HG03439 (cell line): ENCODE results near the gene HS3ST4.

Source experiments
- ATAC-seq: cut with Tn5 transposase; IDR thresholded peaks from one replicate; pipeline ENCODE4 v1.9.1; 2021; ENCODE audit warnings: mild to moderate bottlenecking, moderate library complexity; ENCODE audit not compliant: unreplicated experiment

Gene HS3ST4

DNA sequence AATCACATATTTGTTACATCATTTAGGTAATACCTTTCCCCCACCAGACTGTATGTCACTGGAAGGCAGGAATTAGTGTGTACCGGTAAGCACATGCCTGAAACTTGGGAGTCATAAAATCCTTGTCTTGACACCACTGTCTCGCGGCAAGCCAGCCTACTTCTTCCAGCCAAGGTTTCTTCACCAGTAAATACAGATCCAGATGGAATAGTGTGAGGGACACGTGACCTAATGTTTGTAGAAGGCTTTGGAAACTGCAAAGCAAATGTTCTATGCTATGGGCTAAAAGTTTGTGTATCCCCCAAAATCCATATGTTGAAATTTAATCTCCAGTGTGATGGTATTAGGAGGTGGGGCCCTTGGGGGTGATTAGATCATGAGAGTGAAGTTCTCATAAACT, 126.1 kb downstream of the HS3ST4 start:
- ATAC-seq: no peak

DNA sequence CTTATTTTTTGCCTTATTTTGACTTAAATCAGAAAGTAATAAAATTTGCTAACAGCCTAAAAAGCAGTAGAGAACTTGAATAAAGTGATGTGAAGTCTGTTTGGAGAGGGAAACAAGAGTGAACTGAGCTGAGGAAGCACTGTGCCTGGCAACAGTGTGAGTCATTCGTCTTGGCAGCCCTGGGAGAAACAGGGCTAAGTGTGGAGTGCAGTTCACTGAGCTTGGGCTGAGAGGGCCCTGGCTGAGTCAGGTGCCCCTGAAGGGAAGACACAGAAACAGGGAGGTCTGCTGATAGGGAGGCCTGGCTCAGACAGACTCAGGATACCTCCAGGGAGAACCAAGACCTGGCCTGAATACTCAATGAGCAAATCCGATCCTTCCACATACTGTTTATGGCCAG, 132.1 kb downstream of the HS3ST4 start:
- ATAC-seq: no peak

DNA sequence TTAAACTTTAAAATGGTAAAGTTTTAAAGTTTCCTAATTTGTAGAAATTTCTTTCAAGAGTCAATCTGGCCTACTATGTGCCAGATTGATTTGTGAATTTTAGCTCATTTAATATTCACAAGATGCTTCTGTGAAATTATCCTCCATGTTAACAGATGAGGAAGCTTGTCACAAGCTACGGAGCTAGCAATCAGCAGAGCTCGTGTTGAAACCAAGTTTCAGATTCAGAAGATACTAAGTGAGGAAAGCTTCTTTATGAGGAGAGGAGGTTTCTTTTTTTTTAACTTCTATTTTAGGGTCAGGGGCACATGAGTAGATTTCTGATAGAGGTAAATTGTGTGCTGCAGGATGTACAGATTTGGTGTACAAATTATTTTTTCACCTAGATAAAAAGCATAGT, 135.9 kb downstream of the HS3ST4 start:
- no peak for ATAC-seq

DNA sequence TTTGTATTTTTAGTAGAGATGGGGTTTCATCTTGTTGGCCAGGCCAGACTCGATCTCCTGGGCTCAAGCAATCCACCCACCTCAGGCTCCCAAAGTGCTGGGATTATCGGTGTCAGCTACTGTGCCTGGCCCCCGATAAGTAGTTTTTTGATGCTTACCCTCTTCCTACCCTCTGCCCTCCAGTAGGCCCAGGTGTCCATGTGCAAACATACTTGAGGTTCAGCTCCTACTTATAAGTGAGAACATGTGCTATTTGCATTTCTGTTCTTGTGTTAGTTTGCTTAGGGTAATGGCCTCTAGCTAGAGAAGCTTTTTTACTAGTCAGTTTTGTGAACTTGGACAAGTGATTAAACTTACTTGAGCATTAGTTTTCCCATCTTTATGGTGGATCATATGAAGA, 136.8 kb downstream of the HS3ST4 start:
- ATAC-seq: no peak

DNA sequence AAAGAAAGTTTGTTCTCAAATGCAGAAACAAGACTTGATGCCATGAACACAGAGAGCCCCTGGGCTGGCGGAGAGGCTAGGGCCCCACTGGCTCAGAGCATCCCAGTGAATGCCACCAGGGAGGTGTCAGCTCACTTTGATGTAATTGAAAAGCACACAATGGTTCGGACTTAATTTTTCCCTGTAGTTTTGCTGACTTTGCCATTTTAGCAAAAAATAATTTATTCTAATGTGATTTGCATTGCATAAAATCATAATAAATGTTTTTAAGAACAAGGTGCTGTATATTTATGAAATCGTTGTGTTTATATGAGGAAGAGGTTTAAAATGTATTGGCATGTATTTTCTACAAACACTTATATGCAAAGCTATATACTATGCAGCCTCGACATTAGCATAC, 140.5 kb downstream of the HS3ST4 start:
- ATAC-seq: no peak

DNA sequence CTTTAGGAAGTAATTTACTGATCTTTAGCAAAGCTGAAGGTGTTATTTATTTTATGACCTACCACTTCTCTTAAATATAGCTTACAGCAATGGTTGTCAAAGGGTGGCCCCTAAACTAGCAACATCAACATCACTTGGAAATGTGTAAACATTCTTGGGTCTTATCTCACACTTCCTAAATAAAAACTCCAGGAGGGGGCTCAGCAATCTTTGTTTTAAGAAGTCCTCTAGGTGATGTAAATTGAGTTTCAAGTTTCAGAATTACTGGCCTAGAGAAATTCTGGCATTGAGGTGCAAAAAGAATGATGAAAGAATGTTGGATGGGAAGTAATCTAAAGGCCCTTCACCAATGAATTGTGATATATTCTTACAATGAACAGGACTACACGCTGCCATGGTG, 142.3 kb downstream of the HS3ST4 start:
- no peak for ATAC-seq

DNA sequence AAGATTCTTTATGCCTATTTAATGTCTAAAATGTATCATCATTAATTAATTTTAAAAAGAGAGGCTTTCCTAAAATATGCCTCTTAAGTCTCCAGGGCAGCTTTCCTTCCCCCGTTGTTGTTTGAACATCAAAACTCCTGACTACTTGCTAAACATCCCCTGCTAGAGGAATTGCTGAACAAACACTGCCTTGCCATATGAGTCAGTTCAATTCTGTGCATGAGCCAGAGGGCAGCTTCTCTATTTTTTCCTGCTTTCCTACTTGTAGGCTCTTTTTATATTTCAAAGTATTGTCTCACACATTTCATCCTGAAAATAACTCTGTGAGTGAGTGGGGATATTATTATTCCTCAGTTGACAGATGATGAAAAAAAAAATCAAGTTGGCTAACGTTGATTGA, 143.4 kb downstream of the HS3ST4 start:
- no peak for ATAC-seq

DNA sequence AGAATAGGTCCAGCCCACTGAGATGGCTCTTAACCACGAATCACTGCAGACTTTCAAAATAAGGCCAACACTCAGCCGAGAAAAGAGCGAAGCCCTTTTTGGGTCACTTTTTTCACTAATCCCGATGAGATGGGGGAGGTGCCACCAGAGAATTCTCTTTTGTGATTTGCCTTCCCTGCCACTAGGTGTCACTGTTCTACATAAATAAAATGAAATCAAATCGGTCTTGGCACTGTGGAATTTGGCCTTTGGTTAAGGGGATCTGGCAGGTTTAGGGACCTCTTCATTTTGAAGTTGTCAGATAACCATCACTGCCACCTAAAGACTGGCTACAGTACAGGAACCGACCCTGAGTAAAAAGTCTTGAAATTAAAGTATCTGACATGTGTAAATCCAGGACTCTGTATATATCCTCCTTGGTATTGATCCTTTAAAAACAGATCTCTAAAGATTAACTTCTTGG, 147.0 kb downstream of the HS3ST4 start:
- ATAC-seq: no peak

DNA sequence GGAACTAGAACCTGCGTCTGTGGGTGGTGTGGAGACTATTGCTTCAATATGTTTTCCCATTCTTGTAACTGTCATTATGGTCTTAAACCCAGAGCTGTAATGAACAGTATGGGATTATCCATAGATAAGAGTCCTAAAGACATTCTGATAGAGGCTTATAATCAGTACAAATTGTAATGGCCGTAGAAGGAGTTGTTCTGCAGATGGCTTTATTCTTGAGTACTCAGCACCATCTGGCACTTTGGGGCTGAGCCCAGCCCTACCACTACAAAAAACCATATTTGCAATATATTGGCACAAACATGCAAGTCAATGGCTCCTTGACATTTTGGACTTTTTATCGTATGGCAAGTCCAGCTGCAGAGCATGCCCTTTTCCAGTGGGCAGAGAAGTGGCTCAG, 150.0 kb downstream of the HS3ST4 start:
- ATAC-seq: no peak

DNA sequence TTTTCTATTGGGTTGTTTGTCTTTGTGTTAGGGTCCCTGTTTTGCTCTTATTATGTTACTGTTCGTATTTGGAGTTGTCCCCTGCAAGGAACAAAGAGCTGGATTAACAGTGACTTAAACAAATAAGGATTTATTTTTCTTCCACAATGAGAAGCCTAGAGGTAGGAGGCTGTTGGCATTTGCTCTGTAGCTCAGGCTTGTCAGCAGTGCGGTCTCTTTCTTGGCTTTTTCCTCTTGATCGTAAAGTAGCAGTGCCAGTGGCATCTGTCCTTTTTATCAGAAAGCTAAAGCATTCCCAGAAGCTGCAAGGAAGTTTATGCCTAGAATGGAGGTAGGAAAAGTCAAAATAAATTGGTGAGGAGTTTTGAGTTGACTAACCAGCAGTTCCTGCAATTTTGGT, 154.1 kb downstream of the HS3ST4 start:
- no peak for ATAC-seq

DNA sequence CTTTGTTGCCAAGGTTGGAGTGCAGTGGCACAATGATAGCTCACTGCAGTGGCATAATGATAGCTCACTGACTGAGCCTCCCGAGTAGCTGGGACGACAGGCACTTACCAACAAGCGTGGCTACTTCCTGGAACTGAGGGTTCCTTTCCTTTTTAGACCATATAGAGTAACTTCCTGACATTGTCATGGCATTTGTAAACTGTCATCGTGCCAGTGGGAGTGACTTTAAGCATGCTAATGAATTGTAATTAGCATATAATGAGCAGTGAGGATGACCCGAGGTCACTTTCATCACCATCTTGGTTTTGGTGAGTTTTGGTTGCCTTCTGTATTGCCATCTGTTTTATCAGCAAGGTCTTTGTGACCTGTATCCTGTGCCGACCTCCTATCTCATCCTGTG, 162.4 kb downstream of the HS3ST4 start:
- no peak for ATAC-seq

DNA sequence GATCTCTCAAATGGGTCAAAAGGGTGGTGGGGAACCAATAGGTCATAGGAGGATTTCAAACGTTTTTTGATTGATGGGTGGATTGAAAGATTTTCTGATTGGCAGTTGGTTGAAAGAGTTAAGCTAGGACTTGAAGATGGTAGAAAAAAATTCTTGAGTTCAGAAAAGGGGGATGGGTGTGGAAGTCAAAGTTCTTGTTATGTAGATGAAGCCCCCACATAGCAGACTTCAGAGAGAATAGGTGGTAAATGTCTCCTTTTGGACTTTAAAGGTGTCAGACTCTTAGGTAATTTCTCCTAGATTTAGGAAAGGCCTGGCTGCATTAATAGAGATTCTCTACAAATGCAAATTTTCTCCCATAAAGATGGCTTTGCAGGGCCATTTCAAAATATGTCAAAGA, 163.3 kb downstream of the HS3ST4 start:
- no peak for ATAC-seq

DNA sequence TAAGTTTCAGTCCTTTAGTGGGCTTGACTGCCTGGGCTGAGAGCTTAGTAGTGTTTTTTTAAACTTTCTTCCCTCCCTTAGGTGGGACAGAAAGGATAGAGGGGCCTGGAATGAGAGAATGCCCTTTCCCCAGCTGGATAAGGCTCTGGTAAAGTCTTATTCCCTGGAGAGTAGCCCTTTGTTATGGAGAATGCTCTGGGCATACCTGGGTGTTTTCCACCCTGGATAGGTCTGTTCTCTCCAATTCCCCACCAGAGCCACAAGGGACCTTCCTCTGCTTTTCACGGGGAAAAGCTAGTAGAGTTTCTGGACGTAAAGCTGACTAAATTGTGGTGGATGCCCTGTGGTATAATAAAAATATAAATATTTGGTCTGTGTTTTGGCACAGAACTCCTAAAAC, 164.1 kb downstream of the HS3ST4 start:
- ATAC-seq: no peak

DNA sequence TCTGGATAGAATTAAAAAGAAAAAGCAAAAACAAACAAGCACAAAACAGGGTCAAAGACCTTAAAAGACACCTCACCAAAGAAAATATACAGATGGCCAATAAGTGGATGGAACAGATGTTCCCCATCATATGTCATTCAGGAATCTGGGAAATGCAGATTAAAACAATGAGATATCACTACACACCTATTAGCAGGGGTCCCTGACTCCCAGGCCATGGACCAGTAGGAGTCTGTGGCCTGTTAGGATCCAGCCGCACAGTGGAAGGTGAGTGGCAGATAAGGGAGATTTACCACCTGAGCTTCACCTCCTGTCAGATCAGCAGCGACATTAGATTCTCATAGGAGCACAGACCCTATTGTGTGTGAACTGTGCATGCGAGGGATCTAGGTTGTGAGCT, 167.9 kb downstream of the HS3ST4 start:
- ATAC-seq: no peak

DNA sequence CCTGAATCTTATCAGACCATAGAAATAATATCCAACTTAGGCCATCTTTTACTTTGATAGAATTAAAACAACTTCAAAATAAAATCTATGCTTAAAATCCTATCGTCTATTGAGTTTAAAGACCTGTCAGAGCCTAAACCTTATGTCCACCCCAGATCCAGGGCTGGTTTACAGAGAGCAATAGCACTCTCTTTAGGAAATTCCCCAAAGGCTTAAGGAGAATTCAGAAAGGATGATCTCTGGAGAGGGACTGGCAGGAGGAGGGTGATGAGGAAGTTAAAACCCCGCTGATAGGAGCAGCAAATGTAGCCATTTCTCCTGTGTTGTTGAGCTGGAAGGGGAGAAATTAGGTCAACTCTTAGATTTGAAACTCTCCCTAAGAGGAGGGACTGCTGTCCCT, 175.3 kb downstream of the HS3ST4 start:
- no peak for ATAC-seq

DNA sequence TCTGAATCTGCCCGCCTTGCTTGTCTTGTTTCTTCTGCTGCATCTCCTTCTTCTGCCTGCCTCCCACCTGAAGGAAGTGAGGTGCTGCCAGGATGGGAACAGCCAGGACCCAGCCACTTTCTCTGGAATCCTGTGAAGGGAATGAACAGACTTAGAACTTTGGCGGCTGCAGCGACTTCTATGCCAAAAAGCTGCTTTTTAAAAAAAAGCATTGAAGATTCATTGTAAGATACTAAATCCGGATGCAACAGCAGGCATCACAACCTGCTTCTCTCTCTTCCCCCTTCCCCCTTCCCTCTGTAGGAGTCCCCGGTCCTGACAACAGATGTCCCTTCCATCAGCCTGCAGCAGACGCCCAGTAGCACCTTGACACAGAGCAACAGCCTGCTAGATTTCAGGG, 176.3 kb downstream of the HS3ST4 start:
- no peak for ATAC-seq

DNA sequence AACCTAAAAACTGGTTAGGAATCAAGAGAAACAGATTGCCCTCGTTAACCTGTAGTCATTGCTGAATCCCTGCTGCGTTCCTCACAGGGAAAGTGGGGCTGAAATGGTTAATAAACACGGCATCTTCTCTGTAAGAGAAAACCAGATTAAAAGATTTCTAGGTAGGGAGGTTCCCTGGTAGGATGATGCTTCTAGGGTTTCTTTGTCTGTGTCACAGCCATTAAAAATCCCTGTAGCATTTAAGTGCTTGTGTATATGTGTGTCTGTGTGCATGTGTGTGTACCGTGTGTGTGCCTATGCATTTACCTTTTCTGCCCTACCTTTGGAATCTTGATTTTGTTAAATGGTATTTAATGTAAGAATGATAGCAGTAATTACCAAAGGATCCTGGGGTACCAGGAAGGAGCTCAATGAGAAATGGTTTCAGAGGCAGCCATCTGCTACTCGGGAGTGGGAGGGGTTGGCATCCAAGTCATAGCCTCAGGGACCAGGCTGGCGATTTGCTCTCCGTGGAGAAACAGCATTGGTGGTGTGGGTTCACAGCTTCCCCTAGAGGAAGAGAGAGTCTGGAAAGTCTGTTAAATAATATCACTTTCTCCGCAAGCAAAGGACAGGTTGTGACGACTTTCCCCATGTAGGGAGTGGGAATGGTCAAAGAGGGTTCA, 177.1 kb downstream of the HS3ST4 start:
- ATAC-seq: no peak

DNA sequence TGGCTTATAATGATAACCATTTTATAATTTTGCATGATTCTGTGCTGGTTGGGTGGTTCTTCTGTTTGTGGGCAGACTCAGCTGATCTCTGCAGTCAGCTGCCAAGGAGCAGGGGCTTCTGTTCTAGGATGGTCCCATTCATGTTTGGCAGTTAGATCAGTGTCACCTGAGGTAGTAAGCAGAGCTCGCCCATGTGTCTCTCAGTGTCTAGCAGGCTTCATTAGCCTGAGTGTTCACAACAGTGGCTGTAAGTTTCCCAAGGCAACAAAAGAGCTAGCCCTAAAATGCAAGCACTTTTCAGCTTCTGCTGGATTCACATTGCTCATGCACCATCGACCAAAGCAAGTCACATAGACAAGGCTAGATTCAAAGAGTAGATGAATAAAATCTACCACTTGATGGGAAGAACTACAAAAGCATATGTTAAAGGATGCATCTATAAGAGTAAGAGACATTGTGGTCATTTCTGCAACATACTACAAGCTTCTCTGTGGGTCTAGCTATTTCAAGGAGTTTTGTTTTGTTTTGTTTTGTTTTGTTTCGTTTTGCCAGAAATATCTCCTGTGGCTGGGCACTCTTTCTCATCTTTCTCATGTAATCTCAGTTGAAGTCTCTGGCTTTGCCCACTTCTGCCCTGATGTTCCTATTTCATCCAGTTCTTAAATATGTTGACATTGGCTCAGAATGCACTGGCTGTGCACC, 180.8 kb downstream of the HS3ST4 start:
- no peak for ATAC-seq

DNA sequence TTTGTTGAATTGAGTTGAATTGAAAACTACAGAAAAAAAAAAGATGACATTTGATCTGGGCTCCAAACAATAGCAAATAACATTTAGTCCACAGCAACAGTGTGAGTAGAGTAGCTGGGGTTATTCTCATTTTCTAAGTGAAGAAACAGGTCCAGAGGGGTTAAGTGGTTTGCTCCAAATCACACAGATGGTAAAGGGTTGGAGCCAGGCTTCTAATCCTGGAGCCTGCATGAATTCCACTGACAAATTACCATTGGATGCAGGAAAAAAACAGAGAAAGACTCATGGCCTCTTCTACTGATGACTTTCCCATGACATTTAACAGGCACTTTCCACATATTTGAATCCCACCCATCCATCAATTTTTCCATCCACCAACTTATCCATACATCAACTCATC, 182.4 kb downstream of the HS3ST4 start:
- ATAC-seq: no peak

DNA sequence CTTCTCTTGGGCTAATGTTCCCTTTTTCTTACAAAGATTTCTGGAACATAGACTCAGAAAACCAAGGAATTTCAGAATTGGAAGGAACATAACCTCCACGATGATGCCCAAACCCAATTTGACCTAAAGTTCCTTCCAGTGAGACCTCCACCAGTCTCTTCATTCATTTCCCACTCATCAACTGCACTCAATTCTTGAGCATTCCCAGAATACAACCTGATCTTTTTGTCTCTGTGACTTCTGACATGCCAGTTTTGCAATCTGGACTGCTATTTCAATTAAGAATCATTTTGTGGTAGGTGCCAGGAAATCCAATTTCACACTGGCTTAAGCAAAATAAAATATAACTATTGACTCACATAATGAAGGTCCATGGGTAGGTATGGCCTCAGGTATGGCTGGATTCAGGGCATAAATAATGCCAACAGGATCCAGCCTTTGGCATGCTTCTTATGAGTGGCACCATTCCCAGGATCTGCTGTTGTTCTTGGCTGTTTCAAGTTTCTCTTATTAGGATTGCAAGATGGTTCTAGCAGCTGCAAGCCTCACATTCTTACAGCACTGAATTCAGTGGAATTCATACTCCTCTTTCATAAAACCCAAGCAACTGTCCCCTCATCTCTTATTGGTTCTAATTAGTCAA, 184.3 kb downstream of the HS3ST4 start:
- ATAC-seq: no peak

DNA sequence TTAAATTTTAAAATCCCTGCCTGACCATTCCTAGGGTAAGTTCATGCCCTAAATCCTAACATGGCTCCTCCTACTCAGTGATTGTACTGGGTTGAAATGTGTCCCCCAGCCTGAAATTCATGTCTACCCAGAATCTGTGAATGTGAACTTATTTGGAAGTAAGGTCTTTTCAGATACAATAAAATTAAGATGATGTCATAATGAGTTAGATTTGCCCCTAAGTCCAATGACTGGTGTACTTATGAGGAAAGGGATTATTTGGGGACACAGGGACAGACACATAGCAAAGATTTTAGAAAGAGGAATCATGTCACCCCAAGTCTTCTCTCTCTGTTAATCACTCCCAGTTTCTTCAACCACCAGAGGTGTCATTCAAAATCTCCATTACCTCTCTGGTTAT, 185.3 kb downstream of the HS3ST4 start:
- ATAC-seq: no peak

DNA sequence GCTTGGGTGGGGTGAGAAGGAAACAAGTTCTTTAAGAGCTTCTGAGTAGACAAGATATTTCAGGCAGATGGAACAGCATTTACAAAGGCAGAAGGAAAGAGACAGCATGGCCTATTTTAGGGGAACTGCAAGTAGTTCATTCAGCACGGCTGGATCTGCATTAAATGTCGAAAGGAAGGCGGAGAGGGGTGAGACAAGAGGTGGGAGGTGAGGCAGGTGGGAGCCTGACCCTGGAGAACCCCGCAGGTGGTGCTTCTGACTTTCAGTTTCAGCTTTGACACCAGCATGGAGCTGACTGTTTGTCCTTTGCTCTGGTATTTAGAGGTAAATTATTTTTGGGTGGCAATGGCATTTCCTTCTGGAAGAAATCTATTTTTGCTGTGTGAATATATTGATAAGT, 194.8 kb downstream of the HS3ST4 start:
- ATAC-seq: no peak
